IMR-90 (cell line): Measurements from ENCODE around the gene OR5D18. TPM values are rescaled to one million over a fixed set of nuclear protein-coding genes. Genes with fewer than 3 reads are reported as not detected.

Experiments used
- ATAC-seq: fragments of 200-7000 bp; cut with Tn5 transposase; 2 replicates; pipeline ENCODE4 v1.9.1; 2020; ENCODE audit warnings: low read depth, mild to moderate bottlenecking, moderate library complexity
- BruUV-seq: library from RNA; stranded (reverse); fragments of 400-500 nt; replicated peaks from 2 replicates; lab custom pipeline; 2021; lab: Mats Ljungman, UMichigan
- CTCF ChIA-PET: fragments of 300-600 bp; formaldehyde crosslinking; extraction: SDS; loops from one replicate; lab custom pipeline; 2021; ENCODE audit warnings: antibody characterized with exemption; lab: Yijun Ruan, JAX
- POLR2A ChIA-PET: fragments of 300-600 bp; sonication (Branson Sonifier 250); formaldehyde crosslinking; loops from one replicate; lab custom pipeline; 2022; ENCODE audit warnings: antibody characterized with exemption; ENCODE audit not compliant: unreplicated experiment; lab: Charles Lee
- DNase-seq: peaks from one replicate; pipeline ENCODE4 v3.0.0; 2013
- H2AFZ ChIP-seq: replicated peaks from 2 replicates; pipeline ENCODE3; 2013; ENCODE audit warnings: low read length, mild to moderate bottlenecking; ENCODE audit not compliant: poor library complexity
- H2AK5ac ChIP-seq: 2 replicates; pipeline ENCODE4 v1.6.1; 2013; ENCODE audit warnings: low read depth, low read length, inconsistent platforms
- H2AK9ac ChIP-seq: replicated peaks from 2 replicates; pipeline ENCODE3; 2013; ENCODE audit warnings: mild to moderate bottlenecking, low read depth, low read length, moderate library complexity; ENCODE audit not compliant: poor library complexity
- H2BK120ac ChIP-seq: 2 replicates; pipeline ENCODE4 v1.6.1; 2013; ENCODE audit warnings: low read depth, low read length, inconsistent platforms
- H2BK15ac ChIP-seq: 3 replicates; pipeline ENCODE4 v1.6.1; 2013; ENCODE audit warnings: low read depth, low read length, inconsistent platforms
- H2BK20ac ChIP-seq: 2 replicates; pipeline ENCODE4 v1.6.1; 2013; ENCODE audit warnings: low read depth, mild to moderate bottlenecking, inconsistent platforms, low read length, moderate library complexity
- H2BK5ac ChIP-seq: 2 replicates; pipeline ENCODE4 v1.6.1; 2013; ENCODE audit warnings: mild to moderate bottlenecking, low read depth, low read length, inconsistent platforms; ENCODE audit not compliant: poor library complexity, severe bottlenecking
- H3K14ac ChIP-seq: replicated peaks from 2 replicates; pipeline ENCODE4 v1.6.1; 2013; ENCODE audit warnings: low read depth, low read length, inconsistent platforms
- H3K18ac ChIP-seq: 2 replicates; pipeline ENCODE4 v1.6.1; 2013; ENCODE audit warnings: low read depth, low read length, control low read depth
- H3K23ac ChIP-seq: 2 replicates; pipeline ENCODE4 v1.6.1; 2013; ENCODE audit warnings: low read depth, low read length, inconsistent platforms
- H3K27ac ChIP-seq: 2 replicates; pipeline ENCODE4 v1.5.1; 2013; ENCODE audit warnings: mild to moderate bottlenecking, control low read depth, low read length; ENCODE audit not compliant: insufficient read depth
- H3K27me3 ChIP-seq: 2 replicates; pipeline ENCODE4 v1.6.1; 2013; ENCODE audit warnings: low read length; ENCODE audit not compliant: control insufficient read depth, insufficient read depth
- H3K36me3 ChIP-seq: 2 replicates; pipeline ENCODE4 v1.6.1; 2013; ENCODE audit warnings: low read length, mixed read lengths; ENCODE audit not compliant: control insufficient read depth, insufficient read depth
- H3K4ac ChIP-seq: 2 replicates; pipeline ENCODE4 v1.6.1; 2013; ENCODE audit warnings: low read depth, low read length, inconsistent platforms
- H3K4me1 ChIP-seq: 2 replicates; pipeline ENCODE4 v1.6.1; 2013; ENCODE audit warnings: low read length, mixed read lengths; ENCODE audit not compliant: control insufficient read depth, insufficient read depth
- H3K4me2 ChIP-seq: 2 replicates; pipeline ENCODE4 v1.6.1; 2013; ENCODE audit warnings: low read depth, mild to moderate bottlenecking, control low read depth, low read length, moderate library complexity
- H3K4me3 ChIP-seq: 2 replicates; pipeline ENCODE4 v1.5.1; 2013; ENCODE audit warnings: low read depth, mild to moderate bottlenecking, control low read depth, low read length, moderate library complexity; ENCODE audit not compliant: insufficient read depth
- H3K56ac ChIP-seq: 2 replicates; pipeline ENCODE4 v1.6.1; 2013; ENCODE audit warnings: low read length, inconsistent platforms; ENCODE audit not compliant: insufficient read depth; ENCODE audit errors: extremely low read depth
- H3K79me1 ChIP-seq, 2 experiments: 2 replicates each; pipeline ENCODE4 v1.6.1; 2013; ENCODE audit warnings: low read length in 2 of 2, inconsistent platforms in 1 of 2, low read depth in 1 of 2
- H3K9ac ChIP-seq: 2 replicates; pipeline ENCODE4 v1.6.1; 2013; ENCODE audit warnings: low read depth, low read length, control low read depth
- H3K9me1 ChIP-seq: 2 replicates; pipeline ENCODE4 v1.6.1; 2013; ENCODE audit warnings: low read length, inconsistent platforms; ENCODE audit not compliant: insufficient read depth
- H3K9me3 ChIP-seq: 2 replicates; pipeline ENCODE4 v1.6.1; 2013; ENCODE audit warnings: low read length; ENCODE audit not compliant: control insufficient read depth, insufficient read depth
- H4K20me1 ChIP-seq: 2 replicates; pipeline ENCODE4 v1.6.1; 2013; ENCODE audit warnings: low read length, inconsistent platforms; ENCODE audit not compliant: insufficient read depth
- H4K5ac ChIP-seq: 2 replicates; pipeline ENCODE4 v1.6.1; 2013; ENCODE audit warnings: mild to moderate bottlenecking, low read depth, low read length, control low read depth
- H4K8ac ChIP-seq, 2 experiments: 2 replicates each; pipeline ENCODE4 v1.6.1; 2013; ENCODE audit warnings: low read depth in 2 of 2, low read length in 2 of 2, control low read depth in 1 of 2, inconsistent platforms in 1 of 2
- H4K91ac ChIP-seq: 2 replicates; pipeline ENCODE4 v1.6.1; 2013; ENCODE audit warnings: low read depth, low read length, inconsistent platforms; ENCODE audit not compliant: insufficient read depth
- BHLHE40 ChIP-seq: fragments of 150-350 bp; IDR thresholded peaks from 2 replicates; pipeline ENCODE4 v1.6.1; 2016; ENCODE audit warnings: mild to moderate bottlenecking, low read depth, low read length
- CEBPB ChIP-seq: IDR thresholded peaks from 2 replicates; pipeline ENCODE4 v1.6.1; 2012; ENCODE audit warnings: low read depth, low read length, improper control_type of control experiment
- CTCF ChIP-seq: conservative IDR thresholded peaks from 2 replicates; pipeline ENCODE4 v1.5.1; 2012; ENCODE audit warnings: mild to moderate bottlenecking, low read depth, low read length, improper control_type of control experiment
- ELK1 ChIP-seq: fragments of 150-350 bp; IDR thresholded peaks from 2 replicates; pipeline ENCODE4 v1.6.1; 2016; ENCODE audit warnings: low read depth, mild to moderate bottlenecking, low read length, moderate library complexity, borderline replicate concordance
- FOS ChIP-seq: fragments of 150-350 bp; IDR thresholded peaks from 2 replicates; pipeline ENCODE4 v1.6.1; 2016; ENCODE audit warnings: low read depth, low read length
- MAFK ChIP-seq: IDR thresholded peaks from 2 replicates; pipeline ENCODE4 v1.6.1; 2012; ENCODE audit warnings: low read depth, low read length, improper control_type of control experiment
- MAZ ChIP-seq: IDR thresholded peaks from 2 replicates; pipeline ENCODE4 v1.6.1; 2012; ENCODE audit warnings: low read depth, mild to moderate bottlenecking, low read length, improper control_type of control experiment, moderate library complexity, borderline replicate concordance
- MXI1 ChIP-seq: IDR thresholded peaks from 2 replicates; pipeline ENCODE4 v1.6.1; 2012; ENCODE audit warnings: low read depth, mild to moderate bottlenecking, low read length, moderate library complexity, borderline replicate concordance
- NFE2L2 ChIP-seq: fragments of 150-350 bp; IDR thresholded peaks from 2 replicates; pipeline ENCODE4 v1.6.1; 2016; ENCODE audit warnings: low read depth, mild to moderate bottlenecking, low read length
- POLR2A ChIP-seq: IDR thresholded peaks from 2 replicates; pipeline ENCODE4 v1.6.1; 2012; ENCODE audit warnings: mild to moderate bottlenecking, low read depth, low read length
- RAD21 ChIP-seq: IDR thresholded peaks from 2 replicates; pipeline ENCODE4 v1.6.1; 2012; ENCODE audit warnings: low read length, improper control_type of control experiment
- RFX5 ChIP-seq: IDR thresholded peaks from 2 replicates; pipeline ENCODE4 v1.8.0; 2012; ENCODE audit warnings: low read depth, mild to moderate bottlenecking, low read length, moderate library complexity
- dilution Hi-C: fragments of 300-500 bp; cut with HindIII; formaldehyde crosslinking; loops from one replicate; pipeline ENCODE4 v1.14.3; 2018; ENCODE audit warnings: low sequenced_read_pairs; ENCODE audit not compliant: unreplicated experiment
- in situ Hi-C: fragments of 300-500 bp; cut with MboI; formaldehyde crosslinking; loops from 3 replicates; pipeline ENCODE4 v1.14.3; 2019; ENCODE audit warnings: low sequenced_read_pairs, inconsistent platforms, mixed read lengths
- intact Hi-C: fragments of 100-400 bp; cut with micrococcal nuclease; formaldehyde crosslinking; loops from 2 replicates; pipeline ENCODE4 v1.10.0; 2022
- polyA plus RNA-seq, 3 experiments: library from polyadenylated mRNA; depleted of rRNA; stranded (reverse); fragments of >200 nt; gene quantifications; 2 replicates each; pipeline ENCODE4 v1.2.3, GENCODE V29; 2012; ENCODE audit warnings: low replicate concordance in 1 of 3
- total RNA-seq: library from RNA; depleted of rRNA; stranded (reverse); fragments of >200 nt; gene quantifications from 2 replicates; pipeline ENCODE4 v1.2.3, GENCODE V29; 2012
- TF ChIP-seq, protein P1 (sequence below): fragments of 150-350 bp; IDR thresholded peaks from 2 replicates; pipeline ENCODE4 v1.6.1; 2017; ENCODE audit warnings: mild to moderate bottlenecking, antibody characterized with exemption, low read length, low read depth

OR5D18 gene
- total and polyA plus RNA-seq, 2 of the 4 experiments (the other 2 are of a cell fraction) = not detected

DNA sequence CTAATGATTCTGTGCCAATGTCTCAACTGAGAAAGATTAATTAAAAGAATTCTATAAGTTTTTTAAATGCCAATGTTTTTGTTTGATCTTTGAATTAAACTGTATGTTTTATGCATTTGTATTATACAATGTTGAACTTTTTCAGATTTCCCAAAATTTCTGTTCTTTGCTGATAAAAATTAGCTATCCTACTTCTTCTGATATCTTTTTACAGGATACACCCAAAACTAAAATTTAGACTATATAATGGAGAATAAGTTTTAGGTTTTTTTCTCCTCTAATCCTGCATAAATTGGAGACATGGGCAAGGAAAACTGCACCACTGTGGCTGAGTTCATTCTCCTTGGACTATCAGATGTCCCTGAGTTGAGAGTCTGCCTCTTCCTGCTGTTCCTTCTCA, 7.5 kb downstream of the OR5D18 start, which contains the start of gene OR5L2:
Gene OR5L2 (plus strand): TSS at position 301 of the 400 bp plus-strand sequence. CDS start 0 bp downstream, at position 301.
- dilution Hi-C loops (no loop called here), intact Hi-C loops (no loop called here), in situ Hi-C loops (no loop called here)
- Histone ChIP-seq H2BK5ac (no peak within 1 kb of the TSS), H3K4me2 (no peak within 1 kb of the TSS), H3K36me3 (no peaks in the 10 kb centered on the region), H3K27ac (no peak within 1 kb of the TSS), H4K5ac (no peak within 1 kb of the TSS), H3K4ac (no peak within 1 kb of the TSS), H2AFZ (no peak within 1 kb of the TSS), H3K79me1 (no peaks in the 10 kb centered on the region), H4K8ac (no peak within 1 kb of the TSS), H3K18ac (no peak within 1 kb of the TSS), H3K9ac (no peak within 1 kb of the TSS), H4K20me1 (no peaks in the 10 kb centered on the region), H3K4me1 (no peaks in the 10 kb centered on the region), H2BK120ac (no peak within 1 kb of the TSS), H2AK5ac (no peak within 1 kb of the TSS), H4K91ac (no peak within 1 kb of the TSS), H2BK15ac (no peak within 1 kb of the TSS), H2AK9ac (no peak within 1 kb of the TSS), H2BK20ac (no peak within 1 kb of the TSS), H3K4me3 (no peak within 1 kb of the TSS), H3K9me1 (no peaks in the 10 kb centered on the region), H3K14ac (no peak within 1 kb of the TSS), H3K27me3 (no peaks in the 10 kb centered on the region), H3K23ac (no peak within 1 kb of the TSS), H3K56ac (no peak within 1 kb of the TSS), H3K9me3 (peaks cover 8% of the 10 kb centered on the region)
- TF ChIP-seq CEBPB = no peak
- TF ChIP-seq POLR2A = no peak
- TF ChIP-seq MAFK = no peak
- no peak for TF ChIP-seq RAD21
- TF ChIP-seq BHLHE40 = no peak
- TF ChIP-seq RFX5 = no peak
- no peak for TF ChIP-seq ELK1
- TF ChIP-seq NFE2L2 = no peak
- TF ChIP-seq FOS = no peak
- TF ChIP-seq, protein P1, sequence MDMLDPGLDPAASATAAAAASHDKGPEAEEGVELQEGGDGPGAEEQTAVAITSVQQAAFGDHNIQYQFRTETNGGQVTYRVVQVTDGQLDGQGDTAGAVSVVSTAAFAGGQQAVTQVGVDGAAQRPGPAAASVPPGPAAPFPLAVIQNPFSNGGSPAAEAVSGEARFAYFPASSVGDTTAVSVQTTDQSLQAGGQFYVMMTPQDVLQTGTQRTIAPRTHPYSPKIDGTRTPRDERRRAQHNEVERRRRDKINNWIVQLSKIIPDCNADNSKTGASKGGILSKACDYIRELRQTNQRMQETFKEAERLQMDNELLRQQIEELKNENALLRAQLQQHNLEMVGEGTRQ = no peak
- TF ChIP-seq MXI1 = no peak
- TF ChIP-seq MAZ = no peak
- TF ChIP-seq CTCF = no peak
- CTCF ChIA-PET = no interaction called here
- no TSS peak for BruUV-seq
- ATAC-seq (no peak), DNase-seq (no peak)
- POLR2A ChIA-PET = no interaction called here
